Measurements from ENCODE around the gene LDHB.
"Not testable (repeated sequence)": the region's sequence is repeated elsewhere in the genome, so short reads cannot be mapped to it uniquely, and the experiment has no call there.

Gene LDHB

GRCh38 chr12:21604245-21605101 lies 53.2 kb downstream of the LDHB start, which contains the start of gene GYS2:
GYS2 (minus strand) TSS chr12:21604847; CDS start chr12:21604592, 255 bp downstream.
- no peak for DNase-seq

- no peak for DNase-seq
Measured at GRCh38 chr12:21602774-21603173, 54.9 kb downstream of the LDHB start.

GRCh38 chr12:21600196-21600595 lies 57.4 kb downstream of the LDHB start:
- no peak for DNase-seq

- no peak for DNase-seq
Measured at GRCh38 chr12:21599143-21599999, 58.3 kb downstream of the LDHB start.

GRCh38 chr12:21598651-21599050 lies 59.0 kb downstream of the LDHB start:
- DNase-seq = no peak

- DNase-seq = not testable (repeated sequence)
Measured at GRCh38 chr12:21595356-21595755, 62.3 kb downstream of the LDHB start.

- DNase-seq = no peak
Measured at GRCh38 chr12:21585485-21585884, 72.2 kb downstream of the LDHB start.

Measured in activated CD4-positive, alpha-beta T cell treated with anti-CD3 and anti-CD28 coated beads, Interleukin-10, Interleukin-2, amounts not matched to agents 100 ng/mL and 50 ng/mL, durations not matched to agents 16 hours and 8 hours (primary cell).